H1 (cell line): ENCODE measurements around the gene SIM2. TPM values are rescaled to one million over a fixed set of nuclear protein-coding genes. Genes with fewer than 3 reads are reported as not detected.

Source experiments
- CTCF ChIA-PET: fragments of 300-600 bp; sonication (Branson Sonifier 250); formaldehyde crosslinking; loops from one replicate; lab custom pipeline; 2021; ENCODE audit not compliant: partially characterized antibody; lab: Charles Lee
- POLR2A ChIA-PET: fragments of 300-600 bp; sonication (Branson Sonifier 250); formaldehyde crosslinking; loops from one replicate; lab custom pipeline; 2021; ENCODE audit warnings: inconsistent platforms; ENCODE audit not compliant: partially characterized antibody; lab: Charles Lee
- DNase-seq, 2 experiments: peaks; one replicate each; pipeline versions ENCODE4 v3.0.0 to v3.0.0-alpha.2; 2010 to 2022; ENCODE audit warnings: low spot score in 2 of 2, low read depth in 1 of 2, mixed read lengths in 1 of 2
- FAIRE-seq: peaks from 2 replicates; lab custom pipeline; 2011; peaks lifted over from hg19 to GRCh38; lab: Jason Lieb, UNC
- H2AFZ ChIP-seq: 2 replicates; pipeline ENCODE4 v1.8.1; 2012; ENCODE audit warnings: low read length, inconsistent platforms
- H2AK5ac ChIP-seq: 2 replicates; pipeline ENCODE4 v1.6.1; 2013; ENCODE audit warnings: low read depth, low read length
- H2BK120ac ChIP-seq: replicated peaks from 2 replicates; pipeline ENCODE3; 2013; ENCODE audit warnings: low read depth, low read length, inconsistent platforms
- H2BK12ac ChIP-seq: 2 replicates; pipeline ENCODE4 v1.6.1; 2013; ENCODE audit warnings: low read depth, low read length
- H2BK15ac ChIP-seq: 2 replicates; pipeline ENCODE4 v1.6.1; 2013; ENCODE audit warnings: low read length
- H2BK20ac ChIP-seq: 2 replicates; pipeline ENCODE4 v1.6.1; 2013; ENCODE audit warnings: low read length
- H2BK5ac ChIP-seq: 2 replicates; pipeline ENCODE4 v1.6.1; 2013; ENCODE audit warnings: low read depth, low read length
- H3K14ac ChIP-seq: 2 replicates; pipeline ENCODE4 v1.6.1; 2013; ENCODE audit warnings: inconsistent platforms; ENCODE audit not compliant: insufficient read length
- H3K18ac ChIP-seq: 2 replicates; pipeline ENCODE4 v1.6.1; 2013; ENCODE audit warnings: low read length; ENCODE audit errors: extremely low read depth
- H3K23ac ChIP-seq: 2 replicates; pipeline ENCODE4 v1.6.1; 2013; ENCODE audit warnings: inconsistent platforms; ENCODE audit not compliant: insufficient read length
- H3K23me2 ChIP-seq: 2 replicates; pipeline ENCODE4 v1.6.1; 2013; ENCODE audit warnings: low read depth, low read length
- H3K27ac ChIP-seq: 2 replicates; pipeline ENCODE4 v1.6.1; 2011; ENCODE audit warnings: low read depth, low read length, inconsistent platforms
- H3K27me3 ChIP-seq, 4 experiments: replicated peaks in 1 of 4; 1 replicate in 1 of 4; 2 replicates in 3 of 4; pipeline versions ENCODE4 v1.6.1 to v1.8.1; 2011 to 2013; ENCODE audit warnings: low read length in 3 of 4, mild to moderate bottlenecking in 3 of 4, inconsistent platforms in 2 of 4, mixed read lengths in 2 of 4, moderate library complexity in 1 of 4; ENCODE audit not compliant: control insufficient read depth in 3 of 4, insufficient read depth in 3 of 4; ENCODE audit errors: extremely low read depth in 1 of 4
- H3K36me3 ChIP-seq, 4 experiments: 2 replicates each; pipeline versions ENCODE4 v1.6.1 to v1.8.1; 2011 to 2013; ENCODE audit warnings: mild to moderate bottlenecking in 4 of 4, low read length in 3 of 4, moderate library complexity in 2 of 4, control low read depth in 1 of 4, inconsistent platforms in 1 of 4; ENCODE audit not compliant: insufficient read depth in 4 of 4, control insufficient read depth in 2 of 4
- H3K4ac ChIP-seq: replicated peaks from 2 replicates; pipeline ENCODE3; 2013; ENCODE audit warnings: low read length, low read depth, mixed read lengths, inconsistent platforms; ENCODE audit not compliant: insufficient read length
- H3K4me1 ChIP-seq, 4 experiments: replicated peaks in 1 of 4; 1 replicate in 1 of 4; 2 replicates in 3 of 4; pipeline versions ENCODE4 v1.6.1 to v1.8.1; 2011 to 2013; ENCODE audit warnings: low read length in 3 of 4, inconsistent platforms in 2 of 4, mixed read lengths in 1 of 4; ENCODE audit not compliant: insufficient read depth in 4 of 4, control insufficient read depth in 3 of 4
- H3K4me2 ChIP-seq, 2 experiments: 2 replicates each; pipeline versions ENCODE4 v1.6.1 to v1.8.1; 2011 to 2013; ENCODE audit warnings: low read depth in 2 of 2, low read length in 2 of 2, control low read depth in 1 of 2, inconsistent platforms in 1 of 2, mild to moderate bottlenecking in 1 of 2; ENCODE audit not compliant: insufficient read depth in 1 of 2
- H3K4me3 ChIP-seq, 4 experiments: fragments of 200-600, 300-600 bp in 1 of 4; sonication (generic), shearing (Covaris generic), sonication (Bioruptor Twin) in 1 of 4; 2 replicates each; pipeline versions ENCODE4 v1.5.1 to v1.8.1; 2011 to 2016; ENCODE audit warnings: low read length in 4 of 4, low read depth in 3 of 4, control low read depth in 2 of 4, inconsistent platforms in 2 of 4, mild to moderate bottlenecking in 2 of 4, mixed read lengths in 1 of 4, moderate library complexity in 1 of 4; ENCODE audit not compliant: insufficient read depth in 2 of 4; ENCODE audit errors: extremely low read depth in 1 of 4
- H3K56ac ChIP-seq: replicated peaks from 2 replicates; pipeline ENCODE3; 2013; ENCODE audit warnings: low read depth, mild to moderate bottlenecking, mixed read lengths, low read length, inconsistent platforms; ENCODE audit not compliant: insufficient read length
- H3K79me1 ChIP-seq: 2 replicates; pipeline ENCODE4 v1.6.1; 2013; ENCODE audit warnings: low read depth, low read length, control low read depth
- H3K79me2 ChIP-seq, 2 experiments: 2 replicates each; pipeline versions ENCODE4 v1.6.1 to v1.8.1; 2012 to 2013; ENCODE audit warnings: low read length in 2 of 2, mild to moderate bottlenecking in 2 of 2, inconsistent platforms in 1 of 2; ENCODE audit not compliant: insufficient read depth in 2 of 2, control insufficient read depth in 1 of 2
- H3K9ac ChIP-seq, 4 experiments: replicated peaks in 1 of 4; 1 replicate in 1 of 4; 2 replicates in 3 of 4; pipeline versions ENCODE4 v1.6.1 to v1.8.1; 2011 to 2013; ENCODE audit warnings: low read depth in 3 of 4, low read length in 3 of 4, control low read depth in 2 of 4, mild to moderate bottlenecking in 2 of 4, moderate library complexity in 2 of 4, inconsistent platforms in 1 of 4; ENCODE audit errors: extremely low read depth in 1 of 4
- H3K9me3 ChIP-seq, 2 experiments: 2 replicates each; pipeline versions ENCODE4 v1.6.1 to v1.8.1; 2012 to 2013; ENCODE audit warnings: mild to moderate bottlenecking in 2 of 2, moderate library complexity in 2 of 2, control low read depth in 1 of 2, inconsistent platforms in 1 of 2, low read depth in 1 of 2, low read length in 1 of 2, mixed read lengths in 1 of 2; ENCODE audit not compliant: insufficient read depth in 2 of 2
- H4K20me1 ChIP-seq, 2 experiments: replicated peaks in 1 of 2; 2 replicates each; pipeline versions ENCODE3 to v1.8.1; 2011 to 2013; ENCODE audit warnings: inconsistent platforms in 2 of 2, low read length in 2 of 2, mild to moderate bottlenecking in 1 of 2; ENCODE audit not compliant: insufficient read depth in 2 of 2, control insufficient read depth in 1 of 2
- H4K5ac ChIP-seq: 2 replicates; pipeline ENCODE4 v1.6.1; 2013; ENCODE audit warnings: low read length, low read depth, mixed read lengths, inconsistent platforms; ENCODE audit not compliant: insufficient read length
- H4K8ac ChIP-seq: 2 replicates; pipeline ENCODE4 v1.8.0; 2013; ENCODE audit warnings: mild to moderate bottlenecking, moderate library complexity, low read length, inconsistent platforms; ENCODE audit not compliant: insufficient read depth; ENCODE audit errors: extremely low read depth
- H4K91ac ChIP-seq: replicated peaks from 2 replicates; pipeline ENCODE3; 2013; ENCODE audit warnings: low read length, mixed read lengths, inconsistent platforms; ENCODE audit not compliant: insufficient read length
- BACH1 ChIP-seq: IDR thresholded peaks from 2 replicates; pipeline ENCODE4 v1.6.1; 2012; ENCODE audit warnings: low read length, improper control_type of control experiment
- CEBPB ChIP-seq: IDR thresholded peaks from 2 replicates; pipeline ENCODE4 v1.6.1; 2012; ENCODE audit warnings: low read depth, low read length
- EZH2 ChIP-seq: fragments of 200-600 bp; sonication (generic); IDR thresholded peaks from 2 replicates; pipeline ENCODE4 v1.7.1; 2012; ENCODE audit warnings: low read depth, mild to moderate bottlenecking, moderate library complexity, low read length, inconsistent platforms; ENCODE audit not compliant: severe bottlenecking
- JUND ChIP-seq: IDR thresholded peaks from 2 replicates; pipeline ENCODE4 v1.6.1; 2011; ENCODE audit warnings: mild to moderate bottlenecking, improper control_type of control experiment, low read length
- KDM5A ChIP-seq: fragments of 200-600 bp; IDR thresholded peaks from 2 replicates; pipeline ENCODE4 v1.7.1; 2012; ENCODE audit warnings: mild to moderate bottlenecking, low read length, inconsistent platforms, mixed read lengths
- POLR2A ChIP-seq, 2 experiments: IDR thresholded peaks; 1 replicate in 1 of 2; 2 replicates in 1 of 2; pipeline ENCODE4 v1.6.1; 2011; ENCODE audit warnings: low read depth in 2 of 2, low read length in 2 of 2, mild to moderate bottlenecking in 2 of 2; ENCODE audit errors: control extremely low read depth in 1 of 2
- POLR2AphosphoS5 ChIP-seq: IDR thresholded peaks from 2 replicates; pipeline ENCODE4 v1.6.1; 2011; ENCODE audit warnings: low read depth, low read length
- SAP30 ChIP-seq: fragments of 300-600 bp; sonication (generic); IDR thresholded peaks from 2 replicates; pipeline ENCODE4 v1.7.1; 2012; ENCODE audit warnings: low read length, moderate library complexity, mild to moderate bottlenecking, inconsistent platforms; ENCODE audit not compliant: insufficient read depth, insufficient replicate concordance
- WGBS, 2 experiments: shearing (Covaris generic) in 1 of 2; methylation state at CpG; one replicate each; pipeline versions ENCODE4 v1.1.6 to v1.1.7; 2013 to 2015; ENCODE audit warnings: low lambda C conversion rate in 2 of 2, mixed read lengths in 2 of 2, inconsistent platforms in 1 of 2, low coverage in 1 of 2, missing lambda C conversion rate in 1 of 2; ENCODE audit not compliant: insufficient replicate concordance in 2 of 2, insufficient coverage in 1 of 2, insufficient read length in 1 of 2; ENCODE audit errors: extremely low coverage in 1 of 2, missing lambda C conversion rate in 1 of 2; 5-methylcytosine and 5-hydroxymethylcytosine counted together
- polyA plus RNA-seq, 7 experiments: library from polyadenylated mRNA; depleted of rRNA in 3 of 7; stranded (reverse) in 5 of 7; unstranded in 2 of 7; fragments of >200 nt in 5 of 7; fragments of 200-250 nt in 2 of 7; gene quantifications; 1 replicate in 5 of 7; 2 replicates in 1 of 7; 4 replicates in 1 of 7; pipeline versions ENCODE4 v1.2.1 to v1.2.3, GENCODE V29; 2011 to 2013; ENCODE audit warnings: missing spikeins in 2 of 7, mixed read lengths in 2 of 7
- total RNA-seq: library from RNA; stranded (reverse); fragmentation: NEBNext Ultra II Directional; extraction: Animal tissue kit (Norgen Biotek cat#: 25700); gene quantifications from 2 replicates; pipeline ENCODE4 v1.2.1, GENCODE V29; 2021
- TF ChIP-seq, protein P1 (sequence below): IDR thresholded peaks from 2 replicates; pipeline ENCODE4 v1.6.1; 2012; ENCODE audit warnings: inconsistent platforms
- TF ChIP-seq, protein P2 (sequence below): IDR thresholded peaks from 2 replicates; pipeline ENCODE4 v1.6.1; 2011; ENCODE audit warnings: low read length, improper control_type of control experiment

The SIM2 gene
- total and polyA plus RNA-seq, 2 of the 8 experiments (the other 6 are each of a cell fraction or from before 2014, with no cell fraction given): 0.05 to 0.26 TPM

DNA sequence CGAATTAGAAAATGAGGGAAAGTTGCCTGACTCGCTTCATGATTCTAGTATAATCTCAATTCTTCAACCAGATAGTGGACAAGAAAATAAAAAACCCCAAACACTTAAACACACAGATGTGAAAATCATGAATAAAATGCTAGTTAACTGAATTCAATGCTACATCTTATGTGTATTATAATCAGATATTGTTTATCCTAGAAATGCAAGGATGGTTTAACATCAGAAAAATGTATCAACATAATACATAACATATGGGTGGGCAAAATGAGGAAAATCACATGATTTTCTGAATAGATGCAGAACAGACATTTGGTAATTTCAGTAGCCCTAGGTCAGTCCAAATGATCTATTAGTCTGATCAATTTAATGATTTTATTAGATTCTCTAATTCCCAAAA, 97.2 kb downstream of the SIM2 start:
- ChIA-PET CTCF (interaction anchor here (0.7 kb wide), 1 partner anchor 38 kb away, joined by 4 read pairs; no protein-coding TSS in a partner anchor), POLR2A (no interaction called here)
- H2BK20ac ChIP-seq: no peak overlapping the region
- FAIRE-seq (no peak), DNase-seq (no peak)
- H4K20me1 ChIP-seq: no peaks in the 10 kb centered on the region
- H3K23me2 ChIP-seq: no peaks in the 10 kb centered on the region
- H2BK12ac ChIP-seq: no peak overlapping the region
- no peak overlapping the region for H3K4me3 ChIP-seq
- H3K4me2 ChIP-seq: no peak overlapping the region
- no peaks in the 10 kb centered on the region for H3K79me1 ChIP-seq
- H2AK5ac ChIP-seq: no peak overlapping the region
- H2AFZ ChIP-seq: no peak overlapping the region
- WGBS, 2 experiments: 88% methylated on average over 2 of the region's 2 CpGs; no CpG with 5 or more reads in 1 of the 2 experiments
- H3K27me3 ChIP-seq: no peaks in the 10 kb centered on the region; a peak in 1 of 7 replicates
- no peaks in the 10 kb centered on the region for H3K36me3 ChIP-seq
- H3K4ac ChIP-seq: no peak overlapping the region
- no peak overlapping the region for H3K27ac ChIP-seq
- H3K9ac ChIP-seq: no peak overlapping the region
- H3K56ac ChIP-seq: no peak overlapping the region
- H3K23ac ChIP-seq: no peak overlapping the region
- peaks cover 0 to 15% of the 10 kb centered on the region in 2 experiments; a peak in 2 of 4 replicates for H3K9me3 ChIP-seq
- no peak overlapping the region for H4K5ac ChIP-seq
- no peak overlapping the region for H2BK15ac ChIP-seq
- H3K18ac ChIP-seq: no peak overlapping the region
- no peak overlapping the region for H4K91ac ChIP-seq
- no peak overlapping the region for H2BK120ac ChIP-seq
- H2BK5ac ChIP-seq: no peak overlapping the region
- peaks cover 0 to 4% (median 3%) of the 10 kb centered on the region in 4 experiments; a peak in 5 of 7 replicates for H3K4me1 ChIP-seq
- H3K79me2 ChIP-seq: no peaks in the 10 kb centered on the region
- no peak overlapping the region for H3K14ac ChIP-seq
- no peak overlapping the region for H4K8ac ChIP-seq
- TF ChIP-seq BACH1 (no peak), POLR2A (IDR thresholded peaks at IDR 0.05; ENCODE audit: control extremely low read depth in 1 of 2, low read depth in 2 of 2, low read length in 2 of 2) (no peak), SAP30 (no peak), CEBPB (no peak), EZH2 (no peak), JUND (no peak), POLR2AphosphoS5 (no peak), KDM5A (no peak)
- TF ChIP-seq, protein P1, sequence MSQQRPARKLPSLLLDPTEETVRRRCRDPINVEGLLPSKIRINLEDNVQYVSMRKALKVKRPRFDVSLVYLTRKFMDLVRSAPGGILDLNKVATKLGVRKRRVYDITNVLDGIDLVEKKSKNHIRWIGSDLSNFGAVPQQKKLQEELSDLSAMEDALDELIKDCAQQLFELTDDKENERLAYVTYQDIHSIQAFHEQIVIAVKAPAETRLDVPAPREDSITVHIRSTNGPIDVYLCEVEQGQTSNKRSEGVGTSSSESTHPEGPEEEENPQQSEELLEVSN: no peak
- TF ChIP-seq, protein P2, sequence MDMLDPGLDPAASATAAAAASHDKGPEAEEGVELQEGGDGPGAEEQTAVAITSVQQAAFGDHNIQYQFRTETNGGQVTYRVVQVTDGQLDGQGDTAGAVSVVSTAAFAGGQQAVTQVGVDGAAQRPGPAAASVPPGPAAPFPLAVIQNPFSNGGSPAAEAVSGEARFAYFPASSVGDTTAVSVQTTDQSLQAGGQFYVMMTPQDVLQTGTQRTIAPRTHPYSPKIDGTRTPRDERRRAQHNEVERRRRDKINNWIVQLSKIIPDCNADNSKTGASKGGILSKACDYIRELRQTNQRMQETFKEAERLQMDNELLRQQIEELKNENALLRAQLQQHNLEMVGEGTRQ: no peak
